Measurements from ENCODE around the gene ASB3. TPM values are rescaled to one million over a fixed set of nuclear protein-coding genes. Genes with fewer than 3 reads are reported as not detected.

The ASB3 gene
- total and polyA plus RNA-seq, 9 of the 15 experiments (the other 6 are each of a cell fraction or from before 2014, with no cell fraction given), result 13.6 to 35.3 (median 18.7) TPM

DNA sequence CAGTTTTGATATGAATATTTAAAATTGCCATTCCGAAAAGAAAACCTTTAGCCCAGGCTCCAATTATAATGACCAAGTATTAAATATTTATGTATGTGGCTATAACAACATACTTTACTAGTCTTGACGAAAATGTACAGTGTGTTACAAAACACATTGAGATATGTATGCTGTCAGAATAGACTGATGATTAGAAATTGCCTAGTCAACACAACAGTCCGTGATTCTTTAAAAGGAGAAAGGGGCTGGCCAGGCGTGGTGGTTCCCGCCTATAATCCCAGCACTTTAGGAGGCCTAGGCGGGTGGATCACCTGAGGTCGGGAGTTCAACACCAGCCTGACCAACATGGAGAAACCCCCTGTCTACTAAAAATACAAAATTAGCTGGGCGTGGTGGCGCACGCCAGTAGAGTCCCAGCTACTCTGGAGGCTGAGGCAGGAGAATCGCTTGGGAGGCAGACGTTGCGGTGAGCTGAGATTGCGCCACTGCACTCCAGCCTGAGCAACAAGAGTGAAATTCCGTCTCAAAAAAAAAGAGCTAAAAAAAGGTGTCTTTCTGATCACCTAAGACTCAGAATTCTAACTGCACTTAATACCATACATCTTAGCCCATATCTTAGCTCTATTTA lies 17.3 kb downstream of the ASB3 start (continued):
- no peak for TF ChIP-seq ZBTB40 (IDR thresholded peaks at IDR 0.05)
- no peak for TF ChIP-seq ZBTB40 (CRISPR knock-in tag; IDR thresholded peaks at IDR 0.05)
- TF ChIP-seq NUFIP1 (IDR thresholded peaks at IDR 0.05; ENCODE audit: partially characterized antibody), result no peak
- TF ChIP-seq RUNX1 (IDR thresholded peaks at IDR 0.05; ENCODE audit: low read depth), result no peak
- no peak for TF ChIP-seq ZBED1 (IDR thresholded peaks at IDR 0.05)
- no peak for TF ChIP-seq RBM22 (IDR thresholded peaks at IDR 0.05; ENCODE audit: low read depth, low read length, poor library complexity, severe bottlenecking)
- TF ChIP-seq ZSCAN32 (CRISPR knock-in tag; IDR thresholded peaks at IDR 0.05), result no peak
- no peak for TF ChIP-seq ZKSCAN1 (IDR thresholded peaks at IDR 0.05; ENCODE audit: low read depth, low read length)
- no peak for TF ChIP-seq NCOA2 (IDR thresholded peaks at IDR 0.05; ENCODE audit: partially characterized antibody in 2 of 2)
- TF ChIP-seq SRSF3 (IDR thresholded peaks at IDR 0.05; ENCODE audit: insufficient read depth, low read length), result no peak
- TF ChIP-seq PML (IDR thresholded peaks at IDR 0.05; ENCODE audit: low read length), result no peak
- 0 out of 2 replicates have a peak, but pooled peaks have one; percentile 8 for TF ChIP-seq GABPB1 (CRISPR knock-in tag; IDR thresholded peaks at IDR 0.05)
- 0 out of 2 replicates have a peak, but pooled peaks have one; percentile 32 for TF ChIP-seq BCOR (IDR thresholded peaks at IDR 0.05)
- TF ChIP-seq PHF21A (IDR thresholded peaks at IDR 0.05; ENCODE audit: borderline replicate concordance, low read depth), result peak; percentile 48; the same call in 1 of the 2 replicates
- TF ChIP-seq, protein P1, sequence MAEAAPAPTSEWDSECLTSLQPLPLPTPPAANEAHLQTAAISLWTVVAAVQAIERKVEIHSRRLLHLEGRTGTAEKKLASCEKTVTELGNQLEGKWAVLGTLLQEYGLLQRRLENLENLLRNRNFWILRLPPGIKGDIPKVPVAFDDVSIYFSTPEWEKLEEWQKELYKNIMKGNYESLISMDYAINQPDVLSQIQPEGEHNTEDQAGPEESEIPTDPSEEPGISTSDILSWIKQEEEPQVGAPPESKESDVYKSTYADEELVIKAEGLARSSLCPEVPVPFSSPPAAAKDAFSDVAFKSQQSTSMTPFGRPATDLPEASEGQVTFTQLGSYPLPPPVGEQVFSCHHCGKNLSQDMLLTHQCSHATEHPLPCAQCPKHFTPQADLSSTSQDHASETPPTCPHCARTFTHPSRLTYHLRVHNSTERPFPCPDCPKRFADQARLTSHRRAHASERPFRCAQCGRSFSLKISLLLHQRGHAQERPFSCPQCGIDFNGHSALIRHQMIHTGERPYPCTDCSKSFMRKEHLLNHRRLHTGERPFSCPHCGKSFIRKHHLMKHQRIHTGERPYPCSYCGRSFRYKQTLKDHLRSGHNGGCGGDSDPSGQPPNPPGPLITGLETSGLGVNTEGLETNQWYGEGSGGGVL (CRISPR knock-in tag; IDR thresholded peaks at IDR 0.05), result no peak
- TF ChIP-seq KLF10 (CRISPR knock-in tag; IDR thresholded peaks at IDR 0.05), result no peak
- TF ChIP-seq ZBTB26 (CRISPR knock-in tag; IDR thresholded peaks at IDR 0.05), result no peak
- no peak for TF ChIP-seq ZNF764 (CRISPR knock-in tag; IDR thresholded peaks at IDR 0.05; ENCODE audit: low read depth)
